ENCODE results near the gene SPDL1.

GRCh38 chr5:169551696-169552095 is 31.9 kb upstream of the SPDL1 start:
- TF ChIP-seq EZH2phosphoT487 (IDR thresholded peaks at IDR 0.05; ENCODE audit: borderline replicate concordance, low read length): no peak
- no peak for TF ChIP-seq EZH2 (IDR thresholded peaks at IDR 0.05; ENCODE audit: low read length, unreplicated experiment)
- TF ChIP-seq CTCF (conservative IDR thresholded peaks at IDR 0.05; ENCODE audit: low read depth, low read length): no peak
